ENCODE measurements around the gene MAST1.

DNA sequence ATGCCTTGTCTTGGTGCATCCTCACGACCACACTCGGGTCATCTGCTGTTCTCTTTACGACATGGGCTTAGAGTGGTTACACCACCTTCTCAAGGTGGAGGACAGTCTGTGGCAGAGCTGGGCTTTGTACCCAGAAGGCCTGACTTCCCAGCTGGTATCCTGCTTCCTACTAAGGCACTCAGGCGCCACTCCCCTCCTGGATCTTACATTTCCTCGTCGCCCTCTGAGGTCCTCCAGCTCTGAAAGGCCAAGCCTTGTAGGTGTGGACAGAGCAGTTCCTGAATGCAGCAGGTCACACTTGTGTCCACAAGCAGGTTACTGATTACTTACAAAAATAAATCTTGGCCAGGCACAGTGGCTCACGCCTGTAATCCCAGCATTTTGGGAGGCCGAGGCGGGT is 68.9 kb downstream of the MAST1 start:
- TF ChIP-seq, protein P1, sequence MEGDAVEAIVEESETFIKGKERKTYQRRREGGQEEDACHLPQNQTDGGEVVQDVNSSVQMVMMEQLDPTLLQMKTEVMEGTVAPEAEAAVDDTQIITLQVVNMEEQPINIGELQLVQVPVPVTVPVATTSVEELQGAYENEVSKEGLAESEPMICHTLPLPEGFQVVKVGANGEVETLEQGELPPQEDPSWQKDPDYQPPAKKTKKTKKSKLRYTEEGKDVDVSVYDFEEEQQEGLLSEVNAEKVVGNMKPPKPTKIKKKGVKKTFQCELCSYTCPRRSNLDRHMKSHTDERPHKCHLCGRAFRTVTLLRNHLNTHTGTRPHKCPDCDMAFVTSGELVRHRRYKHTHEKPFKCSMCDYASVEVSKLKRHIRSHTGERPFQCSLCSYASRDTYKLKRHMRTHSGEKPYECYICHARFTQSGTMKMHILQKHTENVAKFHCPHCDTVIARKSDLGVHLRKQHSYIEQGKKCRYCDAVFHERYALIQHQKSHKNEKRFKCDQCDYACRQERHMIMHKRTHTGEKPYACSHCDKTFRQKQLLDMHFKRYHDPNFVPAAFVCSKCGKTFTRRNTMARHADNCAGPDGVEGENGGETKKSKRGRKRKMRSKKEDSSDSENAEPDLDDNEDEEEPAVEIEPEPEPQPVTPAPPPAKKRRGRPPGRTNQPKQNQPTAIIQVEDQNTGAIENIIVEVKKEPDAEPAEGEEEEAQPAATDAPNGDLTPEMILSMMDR (IDR thresholded peaks at IDR 0.05), result no peak
- TF ChIP-seq EZH2 (IDR thresholded peaks at IDR 0.05; ENCODE audit: borderline replicate concordance, insufficient read depth, low read depth, low read length, poor library complexity, severe bottlenecking), result no peak
